Sigmoid colon (tissue), 4 donors: Measurements from ENCODE around the gene PSMC3.

Experiments used
- CTCF ChIP-seq, 4 experiments: fragments of 450-650 bp in 3 of 4; fragments of 200-600 bp in 1 of 4; IDR thresholded peaks; one replicate each; pipeline ENCODE4 v1.5.1; 2016 to 2019; ENCODE audit warnings: antibody characterized with exemption in 4 of 4, mild to moderate bottlenecking in 3 of 4, moderate library complexity in 2 of 4
- POLR2A ChIP-seq, 2 donors: fragments of 450-650 bp; IDR thresholded peaks; one replicate each; pipeline ENCODE4 v1.6.1; 2016; ENCODE audit warnings: antibody characterized with exemption in 2 of 2, mild to moderate bottlenecking in 2 of 2, moderate library complexity in 2 of 2
- POLR2AphosphoS5 ChIP-seq, 4 donors: sonication (generic); formaldehyde crosslinking; IDR thresholded peaks; one replicate each; pipeline ENCODE4 v1.6.1; 2017; ENCODE audit warnings: antibody characterized with exemption in 4 of 4

GRCh38 chr11:47460571-47461235 lies 34.5 kb upstream of the PSMC3 start:
- TF ChIP-seq POLR2A (IDR thresholded peaks at IDR 0.05) (no peak), CTCF (IDR thresholded peaks at IDR 0.05) (no peak), POLR2AphosphoS5 (IDR thresholded peaks at IDR 0.05) (no peak)
